Measurements from ENCODE around the gene ETS1. TPM values are rescaled to one million over a fixed set of nuclear protein-coding genes. Genes with fewer than 3 reads are reported as not detected.
"Not testable (repeated sequence)": the region's sequence is repeated elsewhere in the genome, so short reads cannot be mapped to it uniquely, and the experiment has no call there.

Gene ETS1
- total RNA-seq, 1 experiment from 2014 or later: 29.9 TPM

DNA sequence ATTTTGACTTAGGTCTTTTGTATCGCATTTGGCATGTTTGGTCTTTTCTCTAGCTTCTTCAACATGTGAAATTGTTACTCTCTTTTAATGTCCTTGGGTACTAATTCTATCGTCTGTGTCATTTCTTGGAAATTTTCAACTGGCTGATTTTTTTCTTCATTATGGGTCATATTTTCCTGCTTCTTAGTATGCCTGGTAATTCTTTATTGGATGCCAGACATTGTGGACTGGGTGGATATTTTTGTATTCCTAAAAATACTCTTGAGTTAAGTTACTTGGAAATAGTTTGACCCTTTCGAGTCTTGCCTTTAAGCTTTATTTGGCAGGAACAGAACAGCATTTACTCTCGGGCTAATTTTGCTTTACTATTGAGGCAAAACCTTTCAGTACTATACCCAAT, 140.1 kb downstream of the ETS1 start:
- Mint-ChIP-seq H3K4me3 (no peak overlapping the region), H3K4me1 (peaks cover 0 to 3% of the 10 kb centered on the region in 2 experiments; a peak in 2 of 4 replicates), H3K36me3 (ENCODE audit: insufficient read depth in 1 of 3, low read depth in 3 of 3) (no peaks in the 10 kb centered on the region), H3K27me3 (ENCODE audit: low read depth) (no peaks in the 10 kb centered on the region; the same call in 1 of the 2 replicates), H3K27ac (no peak overlapping the region), H3K9me3 (peaks cover 0 to 2% of the 10 kb centered on the region in 2 experiments; a peak in 3 of 5 replicates)
- H3K4me2 ChIP-seq (ENCODE audit: insufficient read depth, insufficient read length, low read length): no peak overlapping the region
- no peak overlapping the region for H2AFZ ChIP-seq (ENCODE audit: low read length)
- no peak overlapping the region for H2BK12ac ChIP-seq (ENCODE audit: insufficient read length, low read depth, low read length)
- no peaks in the 10 kb centered on the region for H3K27me3 ChIP-seq (ENCODE audit: insufficient read depth, low read length)
- H2BK20ac ChIP-seq (ENCODE audit: low read depth, low read length, poor library complexity, severe bottlenecking): no peak overlapping the region
- H3K9ac ChIP-seq (ENCODE audit: extremely low read depth, insufficient read length, low read length): no peak overlapping the region
- H3K14ac ChIP-seq (ENCODE audit: insufficient read depth, low read length): no peak overlapping the region
- no peak overlapping the region for H3K56ac ChIP-seq (ENCODE audit: insufficient read length, low read depth, low read length)
- no peak overlapping the region for H3K18ac ChIP-seq (ENCODE audit: insufficient read length, low read depth, low read length)
- DNase-seq: no peak
- no peak overlapping the region for H3K23ac ChIP-seq (ENCODE audit: insufficient read length, low read depth, low read length)
- no peak overlapping the region for H2BK15ac ChIP-seq (ENCODE audit: low read depth, low read length)
- no peak overlapping the region for H2AK5ac ChIP-seq (ENCODE audit: insufficient read length, low read length)
- no peaks in the 10 kb centered on the region for H3K9me3 ChIP-seq (ENCODE audit: control insufficient read depth, low read depth, low read length)
- TF ChIP-seq, protein P1, sequence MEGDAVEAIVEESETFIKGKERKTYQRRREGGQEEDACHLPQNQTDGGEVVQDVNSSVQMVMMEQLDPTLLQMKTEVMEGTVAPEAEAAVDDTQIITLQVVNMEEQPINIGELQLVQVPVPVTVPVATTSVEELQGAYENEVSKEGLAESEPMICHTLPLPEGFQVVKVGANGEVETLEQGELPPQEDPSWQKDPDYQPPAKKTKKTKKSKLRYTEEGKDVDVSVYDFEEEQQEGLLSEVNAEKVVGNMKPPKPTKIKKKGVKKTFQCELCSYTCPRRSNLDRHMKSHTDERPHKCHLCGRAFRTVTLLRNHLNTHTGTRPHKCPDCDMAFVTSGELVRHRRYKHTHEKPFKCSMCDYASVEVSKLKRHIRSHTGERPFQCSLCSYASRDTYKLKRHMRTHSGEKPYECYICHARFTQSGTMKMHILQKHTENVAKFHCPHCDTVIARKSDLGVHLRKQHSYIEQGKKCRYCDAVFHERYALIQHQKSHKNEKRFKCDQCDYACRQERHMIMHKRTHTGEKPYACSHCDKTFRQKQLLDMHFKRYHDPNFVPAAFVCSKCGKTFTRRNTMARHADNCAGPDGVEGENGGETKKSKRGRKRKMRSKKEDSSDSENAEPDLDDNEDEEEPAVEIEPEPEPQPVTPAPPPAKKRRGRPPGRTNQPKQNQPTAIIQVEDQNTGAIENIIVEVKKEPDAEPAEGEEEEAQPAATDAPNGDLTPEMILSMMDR (conservative IDR thresholded peaks at IDR 0.05): no peak
- H4K91ac ChIP-seq (ENCODE audit: insufficient read length, low read depth, low read length): no peak overlapping the region
- no peaks in the 10 kb centered on the region for H3K4me1 ChIP-seq (ENCODE audit: insufficient read depth, low read length)
- no peaks in the 10 kb centered on the region for H3K79me1 ChIP-seq (ENCODE audit: insufficient read depth, low read depth, low read length, poor library complexity, severe bottlenecking)
- no peak overlapping the region for H3K4ac ChIP-seq (ENCODE audit: low read depth, low read length)
- H4K5ac ChIP-seq (ENCODE audit: insufficient read length, low read depth, low read length): no peak overlapping the region
- no peak overlapping the region for H3T11ph ChIP-seq (ENCODE audit: low read length)
- H4K20me1 ChIP-seq (ENCODE audit: control insufficient read depth, insufficient read depth, insufficient read length): no peaks in the 10 kb centered on the region
- no peak overlapping the region for H2BK120ac ChIP-seq (ENCODE audit: low read depth, low read length, poor library complexity, severe bottlenecking)
- no peak overlapping the region for H2BK5ac ChIP-seq (ENCODE audit: insufficient read length, low read length)
- no peak overlapping the region for H4K8ac ChIP-seq (replicated peaks; ENCODE audit: insufficient read length, low read depth, low read length)
- H3K79me2 ChIP-seq (ENCODE audit: insufficient read depth, low read length): no peaks in the 10 kb centered on the region
- no peak overlapping the region for H3K27ac ChIP-seq (ENCODE audit: insufficient read length, low read depth, low read length)
- WGBS (ENCODE audit: extremely low coverage, insufficient read length, low lambda C conversion rate): no CpG with 5 or more reads among the region's 4 CpGs
- no peaks in the 10 kb centered on the region for H3K23me2 ChIP-seq (ENCODE audit: insufficient read length, low read depth, low read length, poor library complexity, severe bottlenecking)

DNA sequence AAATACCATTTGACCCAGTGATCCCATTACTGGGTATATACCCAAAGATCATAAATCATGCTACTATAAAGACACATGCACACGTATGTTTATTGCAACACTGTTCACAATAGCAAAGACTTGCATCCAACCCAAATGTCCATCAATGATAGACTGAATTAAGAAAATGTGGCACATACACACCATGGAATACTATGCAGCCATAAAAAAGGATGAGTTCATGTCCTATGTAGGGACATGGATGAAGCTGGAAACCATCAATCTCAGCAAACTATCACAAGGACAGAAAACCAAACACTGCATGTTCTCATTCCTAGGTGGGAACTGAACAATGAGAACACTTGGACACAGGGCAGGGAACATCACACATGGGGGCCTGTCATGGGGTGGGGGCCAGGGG, 141.4 kb downstream of the ETS1 start:
- H3K4me2 ChIP-seq (ENCODE audit: insufficient read depth, insufficient read length, low read length); H3K4me3 Mint-ChIP-seq: not testable (repeated sequence)

More for the DNA sequence above, 141.4 kb downstream of the ETS1 start:
- not testable (repeated sequence) for H4K8ac ChIP-seq (replicated peaks; ENCODE audit: insufficient read length, low read depth, low read length); H3K23me2 ChIP-seq (ENCODE audit: insufficient read length, low read depth, low read length, poor library complexity, severe bottlenecking); H3K27ac Mint-ChIP-seq; H3K79me1 ChIP-seq (ENCODE audit: insufficient read depth, low read depth, low read length, poor library complexity, severe bottlenecking); H2BK20ac ChIP-seq (ENCODE audit: low read depth, low read length, poor library complexity, severe bottlenecking); H3K4ac ChIP-seq (ENCODE audit: low read depth, low read length); H3T11ph ChIP-seq (ENCODE audit: low read length); H3K36me3 Mint-ChIP-seq (ENCODE audit: insufficient read depth in 1 of 3, low read depth in 3 of 3); H3K4me1 ChIP-seq (ENCODE audit: insufficient read depth, low read length); H3K18ac ChIP-seq (ENCODE audit: insufficient read length, low read depth, low read length); H3K23ac ChIP-seq (ENCODE audit: insufficient read length, low read depth, low read length); H3K79me2 ChIP-seq (ENCODE audit: insufficient read depth, low read length); H4K20me1 ChIP-seq (ENCODE audit: control insufficient read depth, insufficient read depth, insufficient read length); H2BK5ac ChIP-seq (ENCODE audit: insufficient read length, low read length); H2BK120ac ChIP-seq (ENCODE audit: low read depth, low read length, poor library complexity, severe bottlenecking); H2AK5ac ChIP-seq (ENCODE audit: insufficient read length, low read length); H3K9ac ChIP-seq (ENCODE audit: extremely low read depth, insufficient read length, low read length); H3K4me1 Mint-ChIP-seq; H4K5ac ChIP-seq (ENCODE audit: insufficient read length, low read depth, low read length); H3K56ac ChIP-seq (ENCODE audit: insufficient read length, low read depth, low read length); H3K9me3 Mint-ChIP-seq; H3K9me3 ChIP-seq (ENCODE audit: control insufficient read depth, low read depth, low read length); H2BK12ac ChIP-seq (ENCODE audit: insufficient read length, low read depth, low read length); H3K27me3 ChIP-seq (ENCODE audit: insufficient read depth, low read length); H2BK15ac ChIP-seq (ENCODE audit: low read depth, low read length); H3K14ac ChIP-seq (ENCODE audit: insufficient read depth, low read length); H3K27me3 Mint-ChIP-seq (ENCODE audit: low read depth); H4K91ac ChIP-seq (ENCODE audit: insufficient read length, low read depth, low read length); DNase-seq; H3K27ac ChIP-seq (ENCODE audit: insufficient read length, low read depth, low read length); H2AFZ ChIP-seq (ENCODE audit: low read length)
- no CpG with 5 or more reads among the region's 1 CpG for WGBS (ENCODE audit: extremely low coverage, insufficient read length, low lambda C conversion rate)

Measured in H9 (cell line).